T follicular helper cell (primary cell): ENCODE measurements around the gene GPR183.

Source experiments
- DNase-seq: peaks from one replicate; pipeline ENCODE4 v3.0.0-alpha.2; 2020; ENCODE audit warnings: low read depth

The GPR183 gene

GRCh38 chr13:99294958-99295357, 12.2 kb downstream of the GPR183 start:
- DNase-seq = no peak

DNA sequence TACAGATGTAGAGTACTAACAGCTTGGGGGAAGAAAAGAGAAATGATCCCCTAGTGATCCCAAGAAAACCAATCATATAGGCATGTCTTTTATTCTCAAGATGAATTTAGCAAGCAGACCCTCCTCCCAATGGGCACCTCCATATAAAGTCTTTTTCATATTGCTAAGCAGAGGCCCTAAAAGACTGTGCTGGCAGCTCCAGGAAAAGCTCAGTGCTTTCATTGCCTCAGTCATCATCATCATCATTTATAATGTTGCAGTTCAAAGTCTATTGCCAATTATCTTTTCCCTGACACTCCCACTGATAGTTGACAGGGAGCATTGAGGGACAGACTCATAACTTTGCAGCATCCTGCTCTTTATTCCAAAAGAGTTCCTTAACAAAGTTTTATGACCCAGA, 13.0 kb downstream of the GPR183 start:
- no peak for DNase-seq

GRCh38 chr13:99293178-99293577, 14.0 kb downstream of the GPR183 start:
- DNase-seq = no peak

DNA sequence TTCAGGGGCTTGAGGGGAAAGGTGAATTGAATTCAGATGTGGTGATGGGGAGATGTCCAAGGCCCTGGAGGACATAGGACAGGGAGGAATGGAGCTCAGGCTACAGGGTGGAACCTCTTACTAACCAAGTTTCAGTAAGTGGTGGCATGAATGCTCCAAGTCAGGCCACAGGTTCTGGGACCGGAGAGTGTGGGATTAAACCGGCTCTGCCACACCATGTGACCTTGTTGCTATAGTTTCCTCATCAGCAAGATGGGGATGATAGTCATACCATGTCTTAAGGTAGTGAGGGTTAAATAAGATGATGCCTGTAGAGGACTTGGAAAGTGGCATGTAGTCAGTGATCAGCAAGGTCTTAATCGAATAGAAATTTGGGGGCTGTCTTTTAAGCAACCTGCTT, 16.3 kb downstream of the GPR183 start:
- DNase-seq = no peak

- no peak for DNase-seq
Measured at GRCh38 chr13:99289674-99290337, 17.4 kb downstream of the GPR183 start.

DNA sequence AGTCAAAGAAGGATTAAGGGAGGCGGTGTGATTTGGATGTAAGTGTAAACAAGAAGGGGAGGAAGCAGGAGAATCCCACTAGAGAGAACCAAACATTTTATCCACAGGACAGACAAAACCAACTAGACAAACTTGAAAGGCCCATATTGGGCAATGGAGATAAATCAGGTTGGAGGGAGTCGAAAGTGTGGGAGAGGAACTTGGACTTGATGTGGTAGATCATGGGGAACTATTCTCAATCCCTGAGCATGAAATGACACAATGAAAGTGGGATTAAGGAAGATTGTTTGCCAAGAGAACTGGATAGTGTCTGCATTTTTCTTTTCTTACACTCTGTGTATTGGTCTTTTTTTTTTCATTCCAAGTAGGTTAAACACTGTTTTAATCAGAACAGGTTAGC, 17.9 kb downstream of the GPR183 start:
- no peak for DNase-seq

DNA sequence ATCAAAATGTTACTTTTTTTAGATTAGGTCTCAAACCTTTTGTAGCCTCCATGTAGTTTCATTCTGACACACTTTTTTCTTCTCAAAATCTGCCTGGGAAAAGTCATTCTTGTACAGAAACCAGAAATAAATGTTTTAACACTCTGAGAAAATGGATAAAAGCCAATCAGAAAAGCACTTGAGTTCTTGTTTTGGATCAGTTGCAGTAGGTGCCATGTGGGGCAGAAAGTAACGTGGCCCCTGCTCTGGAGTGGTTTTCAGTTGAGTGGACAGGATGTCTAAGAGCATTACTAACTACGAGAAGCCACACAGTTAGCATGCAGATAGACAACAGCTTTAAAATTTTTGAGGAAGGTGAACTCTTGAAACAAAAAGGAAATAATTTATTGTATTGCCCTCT, 19.1 kb downstream of the GPR183 start:
- DNase-seq = no peak

DNA sequence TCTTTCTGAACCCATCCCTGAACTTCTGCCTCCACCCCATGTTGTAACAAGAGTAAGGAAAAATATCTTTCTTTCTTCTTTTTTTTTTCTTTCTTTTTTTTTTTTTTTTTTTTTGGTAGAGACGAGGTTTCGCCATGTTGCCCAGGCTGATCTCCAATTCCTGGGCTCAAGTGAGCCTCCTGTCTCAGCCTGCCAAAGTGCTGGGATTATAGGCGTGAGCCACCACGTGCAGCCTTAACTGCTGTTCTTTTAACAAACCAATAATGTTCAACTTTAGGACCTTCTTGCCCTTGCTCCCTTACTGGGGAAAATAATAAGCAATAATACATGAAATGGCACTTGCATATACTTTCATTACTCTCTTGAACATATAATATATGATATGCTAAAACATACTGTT, 19.6 kb downstream of the GPR183 start:
- no peak for DNase-seq

GRCh38 chr13:99285432-99286182, 21.6 kb downstream of the GPR183 start:
- DNase-seq = no peak

DNA sequence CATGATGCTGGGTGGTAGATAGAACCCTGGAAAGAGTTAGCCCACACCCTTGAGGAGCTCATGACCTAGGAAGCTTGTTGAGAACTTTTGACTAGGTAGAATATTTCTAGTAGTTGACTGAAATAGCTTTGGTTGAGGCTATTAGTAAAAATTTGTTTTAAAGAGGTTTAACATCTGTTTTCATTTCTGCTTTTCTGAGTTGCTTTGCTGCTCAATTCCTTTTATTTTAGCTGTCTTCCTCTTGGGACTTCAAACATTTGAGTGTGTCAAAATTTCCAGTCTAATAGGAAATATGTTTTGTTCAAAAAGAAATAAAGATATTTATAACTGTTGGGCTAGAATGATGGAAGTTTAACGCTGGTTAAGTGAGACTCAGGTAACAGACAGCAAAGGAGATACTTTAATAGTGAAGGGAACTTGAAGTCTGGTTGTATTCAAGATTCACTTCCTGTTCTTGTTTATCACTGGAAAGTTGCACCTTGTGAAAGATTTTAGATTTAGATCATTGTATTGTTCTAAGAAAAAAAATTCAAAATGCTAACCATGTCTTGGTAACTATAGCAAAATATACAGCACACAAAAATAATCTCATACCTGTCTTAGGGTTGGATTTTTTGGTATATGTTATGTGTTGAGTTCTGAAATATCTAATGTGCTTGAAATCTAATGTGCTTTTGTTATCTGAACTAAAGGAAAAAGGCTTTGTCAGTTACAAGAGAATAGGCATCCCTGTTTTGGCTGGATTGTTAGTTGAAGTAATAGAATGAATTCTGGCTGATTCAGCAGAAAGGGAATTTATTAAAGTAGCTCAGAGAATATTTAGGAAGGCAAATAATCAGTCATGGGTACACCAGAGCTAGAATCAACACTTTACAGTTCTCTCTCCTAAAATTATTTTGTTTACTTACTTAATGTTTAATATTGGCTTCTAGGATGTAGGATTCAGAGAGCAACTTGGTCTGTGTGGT, 24.7 kb downstream of the GPR183 start:
- no peak for DNase-seq

GRCh38 chr13:99281811-99282263, 25.4 kb downstream of the GPR183 start:
- peak; percentile 42 for DNase-seq

DNA sequence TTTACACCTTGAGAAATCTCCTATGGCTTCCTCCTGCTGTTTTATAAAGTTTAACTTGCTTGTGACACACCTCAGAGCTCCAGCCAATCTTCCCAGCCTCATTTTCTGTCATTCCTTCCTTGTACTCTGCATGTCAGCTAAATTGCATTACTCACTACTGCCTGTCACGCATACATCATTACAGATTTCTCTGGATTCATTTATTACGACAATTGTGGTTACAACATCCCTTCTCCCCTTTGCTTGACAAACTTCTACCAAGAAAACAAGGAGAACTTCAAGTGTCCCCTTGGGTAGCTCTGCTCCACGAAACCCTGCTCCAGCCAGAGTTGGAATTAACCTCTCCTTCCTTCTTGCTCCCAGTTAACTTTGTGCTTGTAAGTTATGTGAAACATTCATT, 27.0 kb downstream of the GPR183 start:
- DNase-seq = no peak

DNA sequence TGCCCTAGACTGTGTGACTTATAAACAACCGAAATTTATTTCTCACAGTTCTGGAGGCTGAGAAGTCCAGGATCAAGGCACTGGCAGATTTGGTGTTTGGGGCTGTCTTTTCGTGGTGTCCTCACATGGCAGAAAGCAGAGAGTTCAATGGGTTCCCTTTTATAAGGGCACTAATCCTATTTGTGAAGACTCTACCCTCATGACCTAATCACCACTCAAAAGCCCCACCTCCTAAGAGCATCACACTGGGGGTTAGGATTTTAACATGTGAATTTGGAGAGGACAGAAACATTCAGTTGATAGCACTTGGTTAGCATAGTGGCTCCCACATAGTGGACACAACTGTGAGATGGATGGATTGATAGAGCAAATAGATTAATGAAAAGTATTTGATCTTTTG, 27.6 kb downstream of the GPR183 start:
- no peak for DNase-seq

- no peak for DNase-seq
Measured at GRCh38 chr13:99278843-99279242, 28.4 kb downstream of the GPR183 start.

- no peak for DNase-seq
Measured at GRCh38 chr13:99278200-99278599, 29.0 kb downstream of the GPR183 start.

DNA sequence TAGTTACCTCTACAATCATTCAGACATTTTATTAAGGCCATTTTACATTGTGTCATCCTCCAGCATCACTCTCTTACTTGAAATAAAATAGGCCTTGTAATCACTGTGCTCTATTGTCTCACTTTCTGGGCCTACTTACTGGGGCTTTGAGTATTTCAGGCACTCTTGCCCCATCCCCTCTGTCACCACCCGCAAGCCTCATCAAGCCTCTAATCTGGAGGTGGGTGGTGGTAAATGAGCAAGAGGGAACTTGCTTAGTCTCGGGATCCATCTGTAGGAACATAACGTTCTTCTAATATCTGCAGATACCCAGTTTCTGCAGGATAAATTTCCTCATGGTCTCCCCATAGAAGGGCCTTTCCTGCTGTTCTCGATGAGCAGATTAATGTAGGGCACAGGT, 29.6 kb downstream of the GPR183 start:
- DNase-seq = no peak

- no peak for DNase-seq
Measured at GRCh38 chr13:99276706-99277105, 30.5 kb downstream of the GPR183 start.

DNA sequence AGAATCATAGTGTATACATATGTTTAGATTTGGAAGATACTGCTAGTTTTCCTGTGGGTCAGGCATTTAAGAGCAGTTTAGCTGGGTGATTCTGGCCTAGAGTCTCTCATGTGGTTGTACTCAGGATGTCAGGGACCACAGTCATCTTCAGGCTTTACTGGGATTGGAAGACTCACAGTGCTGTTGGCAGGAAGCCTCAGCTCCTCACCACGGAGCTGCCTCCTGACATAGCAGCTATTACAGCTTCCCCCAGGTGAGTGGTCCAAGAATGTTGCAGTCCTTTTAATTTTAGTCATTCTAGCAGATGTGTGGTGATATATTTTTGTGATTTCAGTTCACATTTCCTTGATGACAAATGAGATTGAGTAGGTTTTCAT, 32.1 kb downstream of the GPR183 start:
- no peak for DNase-seq

DNA sequence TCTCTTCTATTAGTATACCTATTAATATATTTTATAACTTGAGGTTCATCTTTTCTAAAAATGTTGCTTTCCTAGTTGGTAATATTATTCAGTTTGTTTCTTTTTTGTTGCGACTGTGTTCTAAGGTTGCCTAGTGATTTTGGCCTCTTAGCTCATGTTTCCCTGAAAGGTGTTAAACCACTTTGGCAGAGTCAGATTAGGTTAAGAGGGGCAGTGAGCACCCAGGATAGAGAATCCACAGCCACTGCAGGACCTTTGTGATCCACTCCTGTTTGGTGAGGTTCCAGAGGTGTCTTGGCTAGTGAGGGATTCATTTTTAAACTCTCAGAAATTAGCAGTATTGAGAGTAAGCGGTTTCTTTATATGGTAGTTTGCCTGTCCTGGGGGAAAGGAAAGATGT, 34.1 kb downstream of the GPR183 start:
- DNase-seq = no peak

GRCh38 chr13:99272481-99272880, 34.7 kb downstream of the GPR183 start:
- no peak for DNase-seq

DNA sequence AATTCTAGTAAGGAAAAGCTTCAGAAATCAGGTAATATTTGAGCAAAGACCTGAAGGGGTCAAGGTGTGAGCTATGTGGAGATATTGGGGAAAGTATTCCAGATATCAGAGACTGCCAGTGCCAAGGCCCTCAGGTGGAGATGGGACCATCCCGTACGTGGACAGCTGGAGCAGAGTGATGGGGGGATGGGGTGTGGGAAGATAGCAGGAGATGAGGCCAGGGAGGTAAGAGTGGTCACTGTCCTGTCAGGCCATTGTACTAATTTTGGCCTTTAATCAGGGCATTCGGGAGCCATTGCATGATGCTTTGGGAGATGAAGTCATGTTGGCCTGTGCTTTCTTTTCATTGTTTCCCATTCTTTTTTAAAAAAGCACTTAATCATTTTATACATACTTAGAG, 36.0 kb downstream of the GPR183 start:
- no peak for DNase-seq

DNA sequence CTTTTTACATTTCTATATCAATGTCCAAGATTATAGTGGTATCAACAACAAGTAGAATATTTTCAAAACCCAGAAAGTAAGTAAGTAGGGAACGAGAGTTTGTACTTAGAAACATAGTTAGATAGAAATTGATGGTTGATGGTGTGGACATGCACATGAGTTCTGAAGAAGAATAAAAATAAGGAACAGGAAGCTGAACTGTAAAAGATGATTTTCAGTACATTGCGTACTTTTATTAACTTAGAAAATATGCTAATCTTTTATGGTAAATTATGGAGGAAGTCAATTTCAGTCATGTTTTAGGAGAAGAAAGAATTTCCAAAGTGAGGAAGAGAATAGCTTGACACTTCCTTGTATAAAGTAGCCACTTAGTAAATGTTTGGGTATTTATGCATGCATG, 36.7 kb downstream of the GPR183 start:
- DNase-seq = no peak
